ENCODE results near the gene METTL4. TPM values are rescaled to one million over a fixed set of nuclear protein-coding genes. Genes with fewer than 3 reads are reported as not detected.

METTL4 gene
- total RNA-seq, 1 experiment from 2014 or later = 8.6 TPM

DNA sequence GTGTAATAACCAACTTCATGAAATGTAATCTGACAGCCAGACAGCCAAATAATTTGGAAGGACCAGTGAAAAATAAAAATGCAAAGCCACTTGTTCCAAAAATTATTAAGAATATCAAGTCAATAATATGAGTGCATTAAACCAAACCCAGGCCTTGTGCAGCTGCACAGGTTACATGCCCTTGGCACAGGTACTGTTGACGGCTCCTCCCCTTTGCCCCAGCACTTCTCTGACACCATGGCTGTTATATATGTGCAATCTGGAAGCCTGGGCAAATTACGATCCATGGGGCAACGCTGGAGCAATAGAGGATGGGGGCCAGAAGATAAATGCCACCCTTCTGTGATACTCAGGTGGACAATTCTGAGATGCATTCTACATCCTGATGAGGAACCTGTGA lies 68.9 kb downstream of the METTL4 start:
- Histone ChIP-seq H2AFZ (ENCODE audit: low read length) (no peak overlapping the region), H3K27ac (ENCODE audit: low read length) (no peak overlapping the region), H3K4me1 (ENCODE audit: insufficient read depth, low read length) (no peaks in the 10 kb centered on the region), H3F3A (ENCODE audit: low read length, unreplicated experiment) (no peaks in the 10 kb centered on the region), H3K9me2 (replicated peaks; ENCODE audit: low read length) (no peaks in the 10 kb centered on the region), H3K4me3 (ENCODE audit: low read length) (no peak overlapping the region), H4K20me1 (ENCODE audit: low read length) (no peaks in the 10 kb centered on the region), H3K4me2 (ENCODE audit: low read length) (no peak overlapping the region), H3K27me3 (ENCODE audit: low read length) (no peaks in the 10 kb centered on the region), H3K36me3 (ENCODE audit: low read depth, low read length) (no peaks in the 10 kb centered on the region), H3K9me3 (ENCODE audit: low read length) (no peaks in the 10 kb centered on the region), H3K9ac (ENCODE audit: low read length) (no peak overlapping the region), H3K79me2 (ENCODE audit: low read length) (no peaks in the 10 kb centered on the region)
- no TSS peak for BruUV-seq (replicated peaks)
- ChIA-PET POLR2A (ENCODE audit: unreplicated experiment) (no interaction called here), CTCF (no interaction called here)
- TF ChIP-seq, protein P1, sequence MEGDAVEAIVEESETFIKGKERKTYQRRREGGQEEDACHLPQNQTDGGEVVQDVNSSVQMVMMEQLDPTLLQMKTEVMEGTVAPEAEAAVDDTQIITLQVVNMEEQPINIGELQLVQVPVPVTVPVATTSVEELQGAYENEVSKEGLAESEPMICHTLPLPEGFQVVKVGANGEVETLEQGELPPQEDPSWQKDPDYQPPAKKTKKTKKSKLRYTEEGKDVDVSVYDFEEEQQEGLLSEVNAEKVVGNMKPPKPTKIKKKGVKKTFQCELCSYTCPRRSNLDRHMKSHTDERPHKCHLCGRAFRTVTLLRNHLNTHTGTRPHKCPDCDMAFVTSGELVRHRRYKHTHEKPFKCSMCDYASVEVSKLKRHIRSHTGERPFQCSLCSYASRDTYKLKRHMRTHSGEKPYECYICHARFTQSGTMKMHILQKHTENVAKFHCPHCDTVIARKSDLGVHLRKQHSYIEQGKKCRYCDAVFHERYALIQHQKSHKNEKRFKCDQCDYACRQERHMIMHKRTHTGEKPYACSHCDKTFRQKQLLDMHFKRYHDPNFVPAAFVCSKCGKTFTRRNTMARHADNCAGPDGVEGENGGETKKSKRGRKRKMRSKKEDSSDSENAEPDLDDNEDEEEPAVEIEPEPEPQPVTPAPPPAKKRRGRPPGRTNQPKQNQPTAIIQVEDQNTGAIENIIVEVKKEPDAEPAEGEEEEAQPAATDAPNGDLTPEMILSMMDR (conservative IDR thresholded peaks at IDR 0.05; ENCODE audit: low read depth, low read length) = no peak
- TF ChIP-seq EZH2phosphoT487 (IDR thresholded peaks at IDR 0.05; ENCODE audit: borderline replicate concordance, low read length) (no peak), EZH2 (IDR thresholded peaks at IDR 0.05; ENCODE audit: low read length, unreplicated experiment) (no peak)
- DNase-seq (no peak), ATAC-seq (no peak)
- intact Hi-C loops (cut with micrococcal nuclease) = no loop called here

DNA sequence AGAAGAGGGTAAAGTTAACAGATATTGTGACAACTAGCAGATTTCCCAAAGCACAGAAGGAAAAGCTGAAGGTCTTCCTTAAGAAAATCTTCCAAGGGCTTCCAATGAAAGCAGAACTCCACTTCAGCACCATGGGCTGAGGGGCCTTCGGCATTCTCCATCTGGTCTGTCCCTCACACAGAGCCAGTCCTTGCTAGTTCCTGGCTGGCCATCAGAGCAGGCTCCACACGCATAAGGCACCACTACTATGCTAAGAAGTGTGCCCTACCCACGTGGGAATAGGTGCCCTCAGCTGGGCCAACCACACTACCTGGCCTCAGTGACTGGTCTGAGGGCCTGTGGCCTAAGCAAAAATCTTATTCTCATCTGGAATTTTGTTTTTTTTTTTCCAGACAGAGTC lies 73.5 kb downstream of the METTL4 start:
- Histone ChIP-seq H3K4me2 (ENCODE audit: low read length) (no peak overlapping the region), H3K79me2 (ENCODE audit: low read length) (no peaks in the 10 kb centered on the region), H4K20me1 (ENCODE audit: low read length) (no peaks in the 10 kb centered on the region), H3K27ac (ENCODE audit: low read length) (no peak overlapping the region), H3K9ac (ENCODE audit: low read length) (no peak overlapping the region), H3F3A (ENCODE audit: low read length, unreplicated experiment) (no peaks in the 10 kb centered on the region), H3K4me3 (ENCODE audit: low read length) (no peak overlapping the region), H2AFZ (ENCODE audit: low read length) (no peak overlapping the region), H3K9me2 (replicated peaks; ENCODE audit: low read length) (no peaks in the 10 kb centered on the region), H3K27me3 (ENCODE audit: low read length) (no peaks in the 10 kb centered on the region), H3K4me1 (ENCODE audit: insufficient read depth, low read length) (no peaks in the 10 kb centered on the region), H3K36me3 (ENCODE audit: low read depth, low read length) (no peaks in the 10 kb centered on the region), H3K9me3 (ENCODE audit: low read length) (no peaks in the 10 kb centered on the region)
- DNase-seq (no peak), ATAC-seq (no peak)
- TF ChIP-seq, protein P1 (conservative IDR thresholded peaks at IDR 0.05; ENCODE audit: low read depth, low read length) = no peak
- no peak for TF ChIP-seq EZH2 (IDR thresholded peaks at IDR 0.05; ENCODE audit: low read length, unreplicated experiment)
- ChIA-PET POLR2A (ENCODE audit: unreplicated experiment) (no interaction called here), CTCF (no interaction called here)
- intact Hi-C loops (cut with micrococcal nuclease) = no loop called here
- BruUV-seq (replicated peaks) = no TSS peak

GRCh38 chr18:2495381-2495780 lies 75.9 kb downstream of the METTL4 start:
- H3K36me3 ChIP-seq (ENCODE audit: low read depth, low read length) = no peaks in the 10 kb centered on the region
- no peaks in the 10 kb centered on the region for H3K9me3 ChIP-seq (ENCODE audit: low read length)
- no peak overlapping the region for H3K9ac ChIP-seq (ENCODE audit: low read length)
- CTCF ChIA-PET = no interaction called here
- no peak overlapping the region for H3K4me2 ChIP-seq (ENCODE audit: low read length)
- H3K4me1 ChIP-seq (ENCODE audit: insufficient read depth, low read length) = no peaks in the 10 kb centered on the region
- BruUV-seq (replicated peaks) = no TSS peak
- no peaks in the 10 kb centered on the region for H3K9me2 ChIP-seq (replicated peaks; ENCODE audit: low read length)
- H4K20me1 ChIP-seq (ENCODE audit: low read length) = no peaks in the 10 kb centered on the region
- POLR2A ChIA-PET (ENCODE audit: unreplicated experiment) = interaction anchor here (0.6 kb wide), 1 partner anchor 84 kb away, joined by 3 read pairs; no protein-coding TSS in a partner anchor
- H3K27ac ChIP-seq (ENCODE audit: low read length) = no peak overlapping the region
- no peaks in the 10 kb centered on the region for H3K27me3 ChIP-seq (ENCODE audit: low read length)
- intact Hi-C loops (cut with micrococcal nuclease) = no loop called here
- H3K79me2 ChIP-seq (ENCODE audit: low read length) = no peaks in the 10 kb centered on the region
- DNase-seq = no peak
- no peak for ATAC-seq
- H3K4me3 ChIP-seq (ENCODE audit: low read length) = no peak overlapping the region
- no peaks in the 10 kb centered on the region for H3F3A ChIP-seq (ENCODE audit: low read length, unreplicated experiment)
- no peak overlapping the region for H2AFZ ChIP-seq (ENCODE audit: low read length)
- TF ChIP-seq EZH2phosphoT487 (IDR thresholded peaks at IDR 0.05; ENCODE audit: borderline replicate concordance, low read length) (no peak), EZH2 (IDR thresholded peaks at IDR 0.05; ENCODE audit: low read length, unreplicated experiment) (no peak)
- TF ChIP-seq, protein P1 (conservative IDR thresholded peaks at IDR 0.05; ENCODE audit: low read depth, low read length) = no peak
